Hepatocyte (in vitro differentiated cells): ENCODE results near the gene HOATZ. TPM values are rescaled to one million over a fixed set of nuclear protein-coding genes. Genes with fewer than 3 reads are reported as not detected.

Source experiments
- DNase-seq: peaks from one replicate; pipeline ENCODE4 v3.0.0-alpha.2; 2016; ENCODE audit warnings: low spot score
- H2AFZ ChIP-seq: fragments of 200-600 bp; sonication (generic); 2 replicates; pipeline ENCODE4 v1.6.0; 2016; ENCODE audit warnings: antibody characterized with exemption, mild to moderate bottlenecking
- H3K27ac ChIP-seq: fragments of 200-600 bp; sonication (generic); 2 replicates; pipeline ENCODE4 v1.5.1; 2016; ENCODE audit warnings: mild to moderate bottlenecking
- H3K27me3 ChIP-seq: fragments of 200-600 bp; sonication (generic); 2 replicates; pipeline ENCODE4 v1.6.1; 2016
- H3K36me3 ChIP-seq: fragments of 200-600 bp; sonication (generic); replicated peaks from 2 replicates; pipeline ENCODE4 v1.5.1; 2016; ENCODE audit warnings: low read depth; ENCODE audit not compliant: insufficient read depth
- H3K4me1 ChIP-seq: fragments of 200-600 bp; sonication (generic); 2 replicates; pipeline ENCODE4 v1.5.1; 2016; ENCODE audit warnings: mild to moderate bottlenecking, moderate library complexity; ENCODE audit not compliant: insufficient read depth
- H3K4me2 ChIP-seq: fragments of 200-600 bp; sonication (generic); 2 replicates; pipeline ENCODE4 v1.6.0; 2016
- H3K4me3 ChIP-seq: fragments of 200-600 bp; sonication (generic); 2 replicates; pipeline ENCODE4 v1.5.1; 2016; ENCODE audit warnings: mild to moderate bottlenecking
- H3K79me2 ChIP-seq: fragments of 200-600 bp; sonication (generic); 2 replicates; pipeline ENCODE4 v1.6.0; 2017; ENCODE audit warnings: mild to moderate bottlenecking
- H3K9me2 ChIP-seq: fragments of 200-600 bp; sonication (generic); replicated peaks from 2 replicates; pipeline ENCODE4 v1.6.0; 2017; ENCODE audit warnings: mild to moderate bottlenecking; ENCODE audit not compliant: insufficient read depth
- H3K9me3 ChIP-seq: fragments of 200-600 bp; sonication (generic); 2 replicates; pipeline ENCODE4 v1.5.1; 2016; ENCODE audit warnings: low read depth, mild to moderate bottlenecking
- H4K20me1 ChIP-seq: fragments of 200-600 bp; sonication (generic); 2 replicates; pipeline ENCODE4 v1.6.0; 2016; ENCODE audit warnings: mild to moderate bottlenecking; ENCODE audit not compliant: insufficient read depth, poor library complexity, severe bottlenecking
- EZH2 ChIP-seq: fragments of 200-600 bp; sonication (generic); IDR thresholded peaks from 2 replicates; pipeline ENCODE4 v1.6.1; 2016; ENCODE audit warnings: antibody characterized with exemption, mild to moderate bottlenecking, borderline replicate concordance
- EZH2phosphoT487 ChIP-seq: fragments of 200-600 bp; sonication (generic); IDR thresholded peaks from one replicate; pipeline ENCODE4 v1.6.1; 2018; ENCODE audit warnings: antibody characterized with exemption, mild to moderate bottlenecking, low read depth, moderate library complexity; ENCODE audit not compliant: unreplicated experiment, severe bottlenecking
- WGBS: methylation state at CpG from one replicate; pipeline ENCODE4 v1.1.6; 2016; ENCODE audit warnings: low lambda C conversion rate; ENCODE audit errors: missing lambda C conversion rate; 5-methylcytosine and 5-hydroxymethylcytosine counted together
- polyA plus RNA-seq: library from polyadenylated mRNA; unstranded; fragments of >200 nt; fragmentation: Nextera tagmentation; extraction: Ambion mirVana; gene quantifications from 2 replicates; pipeline ENCODE4 v1.2.1, GENCODE V29; 2016
- total RNA-seq: library from RNA; depleted of rRNA; stranded (reverse); fragments of >200 nt; gene quantifications from 2 replicates; pipeline ENCODE4 v1.2.3, GENCODE V29; 2014
- TF ChIP-seq, protein P1 (sequence below): fragments of 200-600 bp; sonication (generic); IDR thresholded peaks from 2 replicates; pipeline ENCODE4 v1.5.1; 2016; ENCODE audit warnings: antibody characterized with exemption, mild to moderate bottlenecking; ENCODE audit not compliant: poor library complexity

HOATZ gene
- total and polyA plus RNA-seq, 2 experiments from 2014 or later: not detected

DNA sequence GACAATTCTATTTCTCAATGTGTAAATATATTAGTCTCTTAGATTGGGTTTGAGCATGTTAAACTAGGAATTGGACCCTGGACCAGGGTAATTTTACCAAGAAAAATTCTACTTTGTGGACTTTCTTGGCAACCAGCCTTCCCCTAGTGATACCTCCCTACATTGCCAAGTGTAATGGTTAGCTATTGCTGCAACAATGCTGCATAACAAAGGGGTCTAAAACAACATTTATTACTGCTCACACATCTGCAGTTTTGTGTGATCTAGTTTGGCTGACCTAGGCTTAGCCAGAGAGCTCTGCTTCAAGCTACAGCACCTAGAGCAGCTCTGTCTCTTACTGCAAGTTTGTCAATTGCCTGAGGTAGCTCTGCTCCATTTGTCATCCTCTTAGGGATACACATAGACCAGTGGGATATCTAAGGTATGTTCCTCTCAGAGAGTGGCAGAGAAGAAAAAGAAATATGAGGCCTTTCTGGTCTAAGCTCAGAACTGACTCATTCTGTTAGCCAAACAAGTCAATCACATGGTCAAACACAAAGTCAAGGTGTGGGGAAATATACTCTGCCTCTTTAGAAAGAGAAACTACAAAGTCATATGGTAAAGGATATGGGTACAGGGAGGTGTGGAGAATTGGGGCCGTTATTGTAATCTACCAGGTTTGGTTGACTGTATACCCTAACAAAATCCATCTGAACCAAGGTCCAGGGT lies 24.0 kb downstream of the HOATZ start:
- Histone ChIP-seq H3K4me3 (no peak overlapping the region), H3K79me2 (no peaks in the 10 kb centered on the region), H2AFZ (no peak overlapping the region), H3K9me3 (no peaks in the 10 kb centered on the region), H4K20me1 (no peaks in the 10 kb centered on the region), H3K9me2 (no peaks in the 10 kb centered on the region), H3K36me3 (no peaks in the 10 kb centered on the region), H3K27ac (no peak overlapping the region), H3K4me2 (no peak overlapping the region), H3K4me1 (peaks cover 13% of the 10 kb centered on the region), H3K27me3 (peaks cover 34% of the 10 kb centered on the region)
- DNase-seq: peak; percentile 25
- TF ChIP-seq, protein P1, sequence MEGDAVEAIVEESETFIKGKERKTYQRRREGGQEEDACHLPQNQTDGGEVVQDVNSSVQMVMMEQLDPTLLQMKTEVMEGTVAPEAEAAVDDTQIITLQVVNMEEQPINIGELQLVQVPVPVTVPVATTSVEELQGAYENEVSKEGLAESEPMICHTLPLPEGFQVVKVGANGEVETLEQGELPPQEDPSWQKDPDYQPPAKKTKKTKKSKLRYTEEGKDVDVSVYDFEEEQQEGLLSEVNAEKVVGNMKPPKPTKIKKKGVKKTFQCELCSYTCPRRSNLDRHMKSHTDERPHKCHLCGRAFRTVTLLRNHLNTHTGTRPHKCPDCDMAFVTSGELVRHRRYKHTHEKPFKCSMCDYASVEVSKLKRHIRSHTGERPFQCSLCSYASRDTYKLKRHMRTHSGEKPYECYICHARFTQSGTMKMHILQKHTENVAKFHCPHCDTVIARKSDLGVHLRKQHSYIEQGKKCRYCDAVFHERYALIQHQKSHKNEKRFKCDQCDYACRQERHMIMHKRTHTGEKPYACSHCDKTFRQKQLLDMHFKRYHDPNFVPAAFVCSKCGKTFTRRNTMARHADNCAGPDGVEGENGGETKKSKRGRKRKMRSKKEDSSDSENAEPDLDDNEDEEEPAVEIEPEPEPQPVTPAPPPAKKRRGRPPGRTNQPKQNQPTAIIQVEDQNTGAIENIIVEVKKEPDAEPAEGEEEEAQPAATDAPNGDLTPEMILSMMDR: no peak
- TF ChIP-seq EZH2 (no peak), EZH2phosphoT487 (no peak)
- 96% methylated on average over 1 of the region's 1 CpG for WGBS

DNA sequence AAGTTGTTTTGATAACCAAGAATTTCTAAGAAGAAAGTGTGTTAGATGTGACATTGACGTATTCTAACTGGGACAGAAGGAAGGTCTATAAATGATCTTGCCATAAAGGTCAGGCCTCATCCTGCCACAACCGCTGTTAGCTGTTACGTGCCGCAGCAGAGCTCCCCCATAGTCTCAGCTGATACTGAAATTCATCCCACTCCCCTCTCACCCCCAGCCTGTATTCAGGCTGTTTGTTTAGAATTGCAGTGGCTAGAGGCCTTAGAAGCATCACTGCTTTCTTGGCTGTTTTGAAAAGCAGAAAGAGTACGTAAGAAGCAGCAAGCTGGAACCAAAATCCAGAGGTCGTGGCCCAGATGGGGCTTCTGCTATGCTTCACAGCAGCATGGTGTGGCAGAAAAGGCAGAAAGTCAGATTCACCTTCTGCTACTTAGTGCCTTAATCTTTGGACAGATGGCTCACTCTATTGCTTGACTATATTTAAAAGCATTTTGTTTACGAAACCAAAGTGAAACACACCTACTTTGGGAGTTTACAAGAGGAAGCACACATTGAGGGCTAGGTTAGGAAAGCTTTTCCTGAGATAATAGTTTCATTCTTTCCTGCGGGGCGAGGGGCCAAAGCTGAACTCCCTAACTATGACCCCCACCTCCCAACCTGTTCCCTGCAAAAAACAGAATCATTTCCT lies 25.0 kb downstream of the HOATZ start:
- DNase-seq: no peak
- H3K4me1 ChIP-seq: peaks cover 13% of the 10 kb centered on the region
- H3K36me3 ChIP-seq: no peaks in the 10 kb centered on the region
- H3K27ac ChIP-seq: peak overlapping the region; percentile 27
- no peaks in the 10 kb centered on the region for H3K79me2 ChIP-seq
- H3K9me3 ChIP-seq: no peaks in the 10 kb centered on the region
- WGBS: 69% methylated on average over 9 of the region's 9 CpGs
- TF ChIP-seq EZH2 (no peak), EZH2phosphoT487 (no peak)
- TF ChIP-seq, protein P1: no peak
- no peaks in the 10 kb centered on the region for H3K9me2 ChIP-seq
- H3K27me3 ChIP-seq: peaks cover 34% of the 10 kb centered on the region
- peak overlapping the region; percentile 93 for H3K4me2 ChIP-seq
- no peak overlapping the region for H3K4me3 ChIP-seq
- no peak overlapping the region for H2AFZ ChIP-seq
- H4K20me1 ChIP-seq: no peaks in the 10 kb centered on the region

GRCh38 chr11:111540114-111540936 lies 25.7 kb downstream of the HOATZ start, which contains the start of gene LAYN:
Gene LAYN (plus strand): TSS chr11:111540720. CDS start chr11:111540844, 124 bp downstream.
- TF ChIP-seq EZH2phosphoT487 (no peak), EZH2 (no peak)
- TF ChIP-seq, protein P1: no peak
- Histone ChIP-seq H4K20me1 (no peaks in the 10 kb centered on the region), H3K4me2 (peak within 1 kb of the TSS; percentile 93), H3K9me2 (no peaks in the 10 kb centered on the region), H3K4me3 (peak within 1 kb of the TSS; percentile 50), H2AFZ (peak within 1 kb of the TSS; percentile 96), H3K79me2 (no peaks in the 10 kb centered on the region), H3K27ac (peak within 1 kb of the TSS; percentile 58), H3K9me3 (no peaks in the 10 kb centered on the region), H3K4me1 (peaks cover 13% of the 10 kb centered on the region), H3K36me3 (no peaks in the 10 kb centered on the region), H3K27me3 (peaks cover 34% of the 10 kb centered on the region)
- DNase-seq: peak; percentile 73
- 7% methylated on average over 44 of the region's 70 CpGs for WGBS
